Measurements from ENCODE around the gene ZNF716.
"Not testable (repeated sequence)": the region's sequence is repeated elsewhere in the genome, so short reads cannot be mapped to it uniquely, and the experiment has no call there.

ZNF716 gene

GRCh38 chr7:57485022-57485421 is 35.0 kb downstream of the ZNF716 start:
- H3K27me3 ChIP-seq (replicated peaks; ENCODE audit: control insufficient read depth, insufficient read depth, low read length); DNase-seq (ENCODE audit: extremely low read depth, insufficient read length); H3K36me3 ChIP-seq (ENCODE audit: control insufficient read depth, insufficient read depth, low read length); H3K4me3 ChIP-seq (replicated peaks; ENCODE audit: low read depth, low read length): not testable (repeated sequence)

GRCh38 chr7:57487957-57488356 is 38.0 kb downstream of the ZNF716 start:
- DNase-seq (ENCODE audit: extremely low read depth, insufficient read length), result no peak
- Histone ChIP-seq H3K36me3 (ENCODE audit: control insufficient read depth, insufficient read depth, low read length) (no peaks in the 10 kb centered on the region), H3K4me3 (replicated peaks; ENCODE audit: low read depth, low read length) (no peak overlapping the region), H3K27me3 (replicated peaks; ENCODE audit: control insufficient read depth, insufficient read depth, low read length) (no peaks in the 10 kb centered on the region)
- TF ChIP-seq CTCF (IDR thresholded peaks at IDR 0.05; ENCODE audit: insufficient read depth, low read length, poor library complexity, severe bottlenecking), result no peak

GRCh38 chr7:57495111-57495510 is 45.1 kb downstream of the ZNF716 start:
- H3K27me3 ChIP-seq (replicated peaks; ENCODE audit: control insufficient read depth, insufficient read depth, low read length); H3K4me3 ChIP-seq (replicated peaks; ENCODE audit: low read depth, low read length); H3K36me3 ChIP-seq (ENCODE audit: control insufficient read depth, insufficient read depth, low read length); DNase-seq (ENCODE audit: extremely low read depth, insufficient read length): not testable (repeated sequence)

- Histone ChIP-seq H3K4me3 (replicated peaks; ENCODE audit: low read depth, low read length) (no peak overlapping the region), H3K36me3 (ENCODE audit: control insufficient read depth, insufficient read depth, low read length) (no peaks in the 10 kb centered on the region), H3K27me3 (replicated peaks; ENCODE audit: control insufficient read depth, insufficient read depth, low read length) (no peaks in the 10 kb centered on the region)
- DNase-seq (ENCODE audit: extremely low read depth, insufficient read length), result no peak
- no peak for TF ChIP-seq CTCF (IDR thresholded peaks at IDR 0.05; ENCODE audit: insufficient read depth, low read length, poor library complexity, severe bottlenecking)
Observed at GRCh38 chr7:57496395-57496794, 46.4 kb downstream of the ZNF716 start.

GRCh38 chr7:57505176-57505575 is 55.2 kb downstream of the ZNF716 start:
- TF ChIP-seq CTCF (IDR thresholded peaks at IDR 0.05; ENCODE audit: insufficient read depth, low read length, poor library complexity, severe bottlenecking), result no peak
- Histone ChIP-seq H3K27me3 (replicated peaks; ENCODE audit: control insufficient read depth, insufficient read depth, low read length) (no peaks in the 10 kb centered on the region), H3K4me3 (replicated peaks; ENCODE audit: low read depth, low read length) (no peak overlapping the region), H3K36me3 (ENCODE audit: control insufficient read depth, insufficient read depth, low read length) (no peaks in the 10 kb centered on the region)
- no peak for DNase-seq (ENCODE audit: extremely low read depth, insufficient read length)

Data from GM06990 (cell line).